Heart left ventricle (tissue), 16 donors: Measurements from ENCODE around the gene HPS3. TPM values are rescaled to one million over a fixed set of nuclear protein-coding genes. Genes with fewer than 3 reads are reported as not detected.
A peak's percentile ranks its signal among the peaks of the same experiment; 100 is the strongest.

Experiments used
- ATAC-seq, 4 donors: fragments of 200-7000 bp; cut with Tn5 transposase; one replicate each; pipeline ENCODE4 v1.9.1; 2020 to 2022; ENCODE audit warnings: moderate library complexity in 4 of 4, mild to moderate bottlenecking in 3 of 4, moderate number of reproducible peaks in 1 of 4
- DNase-seq, 5 donors: peaks; one replicate each; pipeline ENCODE4 v3.0.0-alpha.2; 2020
- H3K27ac ChIP-seq, 12 donors: fragments of 200-600 bp; sonication (generic) in 4 of 12; one replicate each; pipeline versions ENCODE4 v1.5.0 to v1.8.0; 2016 to 2022; ENCODE audit warnings: mild to moderate bottlenecking in 2 of 12
- H3K27me3 ChIP-seq, 9 donors: fragments of 200-600 bp; sonication (generic) in 2 of 9; one replicate each; pipeline versions ENCODE4 v1.5.1 to v1.8.0; 2016 to 2022; ENCODE audit warnings: mild to moderate bottlenecking in 3 of 9
- H3K36me3 ChIP-seq, 9 donors: fragments of 200-600 bp; sonication (generic) in 2 of 9; one replicate each; pipeline versions ENCODE4 v1.5.0 to v1.8.0; 2018 to 2022; ENCODE audit warnings: mild to moderate bottlenecking in 2 of 9
- H3K4me1 ChIP-seq, 12 donors: fragments of 200-600 bp; sonication (generic) in 4 of 12; one replicate each; pipeline versions ENCODE4 v1.5.0 to v1.8.0; 2016 to 2022; ENCODE audit warnings: mild to moderate bottlenecking in 3 of 12
- H3K4me3 ChIP-seq, 12 donors: fragments of 200-600 bp; sonication (generic) in 4 of 12; one replicate each; pipeline versions ENCODE4 v1.5.0 to v1.8.0; 2017 to 2022; ENCODE audit warnings: mild to moderate bottlenecking in 9 of 12, moderate library complexity in 4 of 12
- H3K9me3 ChIP-seq, 12 donors: fragments of 200-600 bp; sonication (generic) in 4 of 12; one replicate each; pipeline versions ENCODE4 v1.5.0 to v1.8.0; 2016 to 2022; ENCODE audit warnings: mild to moderate bottlenecking in 1 of 12
- POLR2A ChIP-seq, 2 donors: fragments of 450-650 bp; IDR thresholded peaks; one replicate each; pipeline ENCODE4 v1.6.1; 2017; ENCODE audit warnings: antibody characterized with exemption in 2 of 2, mild to moderate bottlenecking in 2 of 2, moderate library complexity in 2 of 2
- WGBS, 4 donors: extraction: QIAGEN DNeasy Blood & Tissue Kit in 2 of 4; methylation state at CpG; one replicate each; pipeline versions ENCODE4 v1.1.5 to v1.1.7; 2013 to 2018; 5-methylcytosine and 5-hydroxymethylcytosine counted together
- intact Hi-C, 10 donors: fragments of 100-400 bp; cut with DNase I; formaldehyde crosslinking; loops; one replicate each; pipeline versions ENCODE4 v1.11.1 to v1.14.2; 2022
- long read RNA-seq, 3 donors: library from polyadenylated mRNA; unstranded; transcript quantifications; one replicate each; pipeline ENCODE4 v2.0.0, GENCODE V29; 2020 to 2021
- polyA plus RNA-seq, 2 donors: library from polyadenylated mRNA; stranded (reverse); fragments of 200-250 nt; gene quantifications; one replicate each; pipeline ENCODE4 v1.2.3, GENCODE V29; 2013
- total RNA-seq, 9 donors: library from RNA; depleted of rRNA in 2 of 9; stranded (reverse); fragments of >200 nt in 2 of 9; fragmentation: NEBNext Ultra II Directional in 3 of 9; extraction: Animal tissue kit (Norgen Biotek cat#: 25700) in 3 of 9; gene quantifications; one replicate each; pipeline versions ENCODE4 v1.1.0 to v1.2.4, GENCODE V29; 2016 to 2023
- TF ChIP-seq, protein P1 (sequence below), 12 donors: fragments of 200-600 bp; sonication (generic) in 4 of 12; IDR thresholded peaks; one replicate each; pipeline versions ENCODE4 v1.5.0 to v1.8.0; 2018 to 2022; ENCODE audit warnings: antibody characterized with exemption in 12 of 12, mild to moderate bottlenecking in 5 of 12
- donor health status: ischemic (EF 13 %, LVEDD 7.1; RV severe dilation, severe dysfunction).
- donor health status: healthy with polysubstance abuse.
- donor health status: DM: no; HTN: yes; CAD: no.
- donor health status: DM: no; HTN: no; CAD: no.
- donor health status: ischemic (EF 25% LVEDD 6.9; RV normal size, moderate dysfunction).
- donor health status: ischemic (EF 25% LVEDD 5.7; RV mildly dilated, moderate dysfunction).
- donor health status: healthy.
- donor health status: DM: yes; HTN: yes; CAD: no.
- donor health status: ischemic (EF 35%, LVEDD 5.7; RV mildly dilated, moderate dysfunction).
- donor health status: nonischemic (EF 11% LVEDD 7.7; RV severe dilation, severe dysfunction).
- donor health status: DM: yes; HTN: yes; CAD: no.
- donor health status: PGD.
- donor health status: ischemic (EF 29% LVEDD 5.4; RV normal size, mild dysfunction).
- donor health status: nonischemic (EF 23%, LVEDD 6.1; RV moderate dilation, normal function).

The HPS3 gene, protein sequence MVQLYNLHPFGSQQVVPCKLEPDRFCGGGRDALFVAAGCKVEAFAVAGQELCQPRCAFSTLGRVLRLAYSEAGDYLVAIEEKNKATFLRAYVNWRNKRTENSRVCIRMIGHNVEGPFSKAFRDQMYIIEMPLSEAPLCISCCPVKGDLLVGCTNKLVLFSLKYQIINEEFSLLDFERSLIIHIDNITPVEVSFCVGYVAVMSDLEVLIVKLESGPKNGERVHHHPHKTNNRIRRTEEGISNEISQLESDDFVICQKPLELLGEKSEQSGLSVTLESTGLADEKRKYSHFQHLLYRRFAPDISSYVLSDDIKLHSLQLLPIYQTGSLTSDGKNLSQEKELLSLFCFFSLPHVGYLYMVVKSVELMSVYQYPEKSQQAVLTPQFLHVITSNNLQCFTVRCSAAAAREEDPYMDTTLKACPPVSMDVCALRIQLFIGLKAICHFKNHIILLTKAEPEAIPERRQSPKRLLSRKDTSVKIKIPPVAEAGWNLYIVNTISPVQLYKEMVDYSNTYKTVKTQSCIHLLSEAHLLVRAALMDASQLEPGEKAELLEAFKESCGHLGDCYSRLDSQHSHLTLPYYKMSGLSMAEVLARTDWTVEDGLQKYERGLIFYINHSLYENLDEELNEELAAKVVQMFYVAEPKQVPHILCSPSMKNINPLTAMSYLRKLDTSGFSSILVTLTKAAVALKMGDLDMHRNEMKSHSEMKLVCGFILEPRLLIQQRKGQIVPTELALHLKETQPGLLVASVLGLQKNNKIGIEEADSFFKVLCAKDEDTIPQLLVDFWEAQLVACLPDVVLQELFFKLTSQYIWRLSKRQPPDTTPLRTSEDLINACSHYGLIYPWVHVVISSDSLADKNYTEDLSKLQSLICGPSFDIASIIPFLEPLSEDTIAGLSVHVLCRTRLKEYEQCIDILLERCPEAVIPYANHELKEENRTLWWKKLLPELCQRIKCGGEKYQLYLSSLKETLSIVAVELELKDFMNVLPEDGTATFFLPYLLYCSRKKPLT
- 10 to 100 TPM in 2 of 9 donors, 1 to 10 TPM in 7; 4.4 to 15.6 (median 6.3) TPM for total RNA-seq
- 1 to 10 TPM; 3.0 to 5.4 TPM for polyA plus RNA-seq
- long read RNA-seq, donor 1, full-length matches to known transcripts = 8 of 10 reads
- long read RNA-seq, donor 1, partial matches to known transcripts = 1 of 10 reads
- long read RNA-seq, donor 1, other reads (novel, unspliced or antisense) = 1 of 10 reads
- long read RNA-seq, donor 2, full-length matches to known transcripts = 24 of 31 reads
- long read RNA-seq, donor 2, partial matches to known transcripts = 4 of 31 reads
- long read RNA-seq, donor 2, other reads (novel, unspliced or antisense) = 3 of 31 reads
- long read RNA-seq, donor 3, full-length matches to known transcripts = 19 of 24 reads
- long read RNA-seq, donor 3, partial matches to known transcripts = 1 of 24 reads
- long read RNA-seq, donor 3, other reads (novel, unspliced or antisense) = 4 of 24 reads

DNA sequence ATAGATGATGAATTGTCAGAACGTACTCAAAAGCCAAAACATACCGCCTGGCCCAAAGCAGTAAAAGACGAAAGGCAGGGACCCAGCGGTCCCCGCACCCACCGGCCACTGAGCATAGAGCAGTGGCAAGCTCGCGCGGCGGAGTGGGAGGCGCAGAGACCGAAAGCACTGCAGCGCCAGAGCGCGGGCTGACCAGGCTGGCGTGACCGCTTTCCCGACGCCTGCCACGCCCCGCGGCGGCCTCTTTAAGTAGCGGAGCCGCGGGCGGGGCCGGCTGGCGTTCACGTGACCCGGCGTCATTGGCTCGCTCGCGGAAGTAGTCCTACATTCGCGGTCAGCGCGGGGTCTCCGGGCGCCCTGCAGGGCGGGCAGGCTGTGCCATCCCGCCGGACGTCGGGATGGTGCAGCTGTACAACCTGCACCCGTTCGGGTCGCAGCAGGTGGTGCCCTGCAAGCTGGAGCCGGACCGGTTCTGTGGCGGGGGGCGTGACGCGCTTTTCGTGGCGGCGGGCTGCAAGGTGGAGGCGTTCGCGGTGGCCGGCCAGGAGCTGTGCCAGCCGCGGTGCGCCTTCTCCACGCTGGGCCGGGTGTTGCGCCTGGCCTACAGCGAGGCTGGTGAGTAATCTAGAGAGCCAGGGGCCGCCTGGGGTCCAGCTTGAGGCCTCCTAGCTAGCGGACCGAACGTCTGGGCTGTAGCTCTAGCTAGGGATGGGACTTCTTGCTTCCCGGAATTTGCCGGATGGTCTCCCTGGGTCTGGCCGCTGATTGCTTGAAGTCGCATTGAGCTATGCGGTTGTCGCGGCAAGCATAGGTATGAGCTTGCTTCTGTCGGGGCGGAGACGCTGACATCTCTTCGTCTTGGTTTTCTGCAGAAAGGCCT lies at the start of gene HPS3:
Gene HPS3, plus strand, starts transcription at position 313 of the 880 bp plus-strand sequence. Its CDS starts 86 bp downstream, at position 399.
- intact Hi-C loops = loop anchor here in 6 of 10 donors (2.0 to 10.0 kb wide), 2 partner anchors 143 to 355 kb away; no protein-coding TSS in a partner anchor
- H3K4me1 ChIP-seq = peaks cover 0 to 43% (median 22%) of the 10 kb centered on the region in 12 donors
- no peaks in the 10 kb centered on the region for H3K36me3 ChIP-seq
- WGBS, 4 donors = 0 to 2% (median 1%) methylated on average over 67 to 84 of the region's 84 CpGs
- peak; percentile 93 to 96 (median 93) for DNase-seq
- peak within 1 kb of the TSS; percentile 51 to 91 (median 76) for H3K27ac ChIP-seq
- peak within 1 kb of the TSS; percentile 65 to 99 (median 92) for H3K4me3 ChIP-seq
- H3K9me3 ChIP-seq = no peaks in the 10 kb centered on the region
- peak; percentile 98 to 100 (median 100) for ATAC-seq
- no peaks in the 10 kb centered on the region for H3K27me3 ChIP-seq
- TF ChIP-seq POLR2A (IDR thresholded peaks at IDR 0.05) = peak; percentile 48 to 97
- TF ChIP-seq, protein P1, sequence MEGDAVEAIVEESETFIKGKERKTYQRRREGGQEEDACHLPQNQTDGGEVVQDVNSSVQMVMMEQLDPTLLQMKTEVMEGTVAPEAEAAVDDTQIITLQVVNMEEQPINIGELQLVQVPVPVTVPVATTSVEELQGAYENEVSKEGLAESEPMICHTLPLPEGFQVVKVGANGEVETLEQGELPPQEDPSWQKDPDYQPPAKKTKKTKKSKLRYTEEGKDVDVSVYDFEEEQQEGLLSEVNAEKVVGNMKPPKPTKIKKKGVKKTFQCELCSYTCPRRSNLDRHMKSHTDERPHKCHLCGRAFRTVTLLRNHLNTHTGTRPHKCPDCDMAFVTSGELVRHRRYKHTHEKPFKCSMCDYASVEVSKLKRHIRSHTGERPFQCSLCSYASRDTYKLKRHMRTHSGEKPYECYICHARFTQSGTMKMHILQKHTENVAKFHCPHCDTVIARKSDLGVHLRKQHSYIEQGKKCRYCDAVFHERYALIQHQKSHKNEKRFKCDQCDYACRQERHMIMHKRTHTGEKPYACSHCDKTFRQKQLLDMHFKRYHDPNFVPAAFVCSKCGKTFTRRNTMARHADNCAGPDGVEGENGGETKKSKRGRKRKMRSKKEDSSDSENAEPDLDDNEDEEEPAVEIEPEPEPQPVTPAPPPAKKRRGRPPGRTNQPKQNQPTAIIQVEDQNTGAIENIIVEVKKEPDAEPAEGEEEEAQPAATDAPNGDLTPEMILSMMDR (IDR thresholded peaks at IDR 0.05) = peak in 2 of 12 donors; percentile 19 to 27

DNA sequence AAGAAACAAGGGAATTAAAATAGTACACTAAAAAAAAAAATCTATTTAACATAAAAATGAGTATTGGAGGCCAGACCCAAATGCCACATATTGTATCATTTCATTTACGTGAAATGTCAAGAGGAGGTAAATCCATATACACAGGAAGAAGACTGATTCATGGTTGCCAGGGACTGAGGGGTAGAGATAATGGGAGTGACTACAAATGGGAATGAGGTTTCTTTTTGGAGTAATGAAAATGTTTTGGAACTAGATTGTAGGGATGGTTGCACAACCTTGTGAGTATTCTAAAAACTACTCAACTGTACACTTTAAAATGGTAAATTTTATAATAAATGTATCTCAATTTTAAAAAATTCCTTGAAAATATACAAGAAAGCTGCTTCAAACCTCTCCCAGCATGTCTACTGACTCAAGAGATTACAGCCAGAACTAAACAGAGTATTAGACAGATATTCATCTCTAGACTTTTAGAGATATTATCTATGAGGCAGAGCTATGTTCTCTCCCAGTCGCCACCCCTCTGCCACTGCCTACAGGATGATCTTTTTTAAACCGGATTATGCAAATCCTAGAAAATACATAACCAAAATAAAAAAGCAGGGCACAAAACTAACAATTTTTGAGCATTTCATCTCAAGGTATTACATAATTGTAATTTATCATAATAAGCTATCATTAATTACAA lies 49.3 kb upstream of the HPS3 start:
- no peaks in the 10 kb centered on the region for H3K27me3 ChIP-seq
- H3K27ac ChIP-seq = no peak overlapping the region
- H3K4me1 ChIP-seq = peaks cover 0 to 12% (median 4%) of the 10 kb centered on the region in 12 donors
- H3K36me3 ChIP-seq = peaks cover 0 to 46% (median 12%) of the 10 kb centered on the region in 9 donors
- 95 to 96% (median 96%) methylated on average over 3 of the region's 3 CpGs for WGBS, 4 donors
- DNase-seq = no peak
- H3K9me3 ChIP-seq = no peaks in the 10 kb centered on the region
- TF ChIP-seq POLR2A (IDR thresholded peaks at IDR 0.05) = no peak
- TF ChIP-seq, protein P1 (IDR thresholded peaks at IDR 0.05) = no peak
- no peak overlapping the region for H3K4me3 ChIP-seq
- no peak for ATAC-seq
- intact Hi-C loops = loop anchor here in 2 of 10 donors (10.0 kb wide), 2 partner anchors 85 to 125 kb away; partner anchors contain the start of gene GYG1 (in 2 of the 2)

DNA sequence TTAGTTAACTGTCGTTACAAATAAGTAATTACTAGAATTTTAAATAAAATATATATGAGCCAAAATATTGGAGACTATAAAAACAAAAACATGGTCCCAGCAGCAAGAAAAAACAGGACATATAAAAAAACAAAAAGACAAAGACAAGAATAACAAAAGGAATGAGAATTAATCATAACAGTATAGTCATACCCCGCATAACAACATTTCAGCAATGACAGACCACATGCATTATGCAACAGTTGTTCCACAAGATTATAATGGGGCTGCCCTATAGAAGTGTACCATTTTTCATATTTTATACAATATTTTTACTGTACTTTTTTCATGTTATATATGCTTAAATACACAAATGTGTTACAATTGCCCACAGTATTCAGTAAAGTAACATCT lies 48.7 kb upstream of the HPS3 start:
- Histone ChIP-seq H3K4me3 (no peak overlapping the region), H3K4me1 (peaks cover 0 to 17% (median 8%) of the 10 kb centered on the region in 12 donors), H3K27me3 (no peaks in the 10 kb centered on the region), H3K36me3 (peaks cover 0 to 40% (median 6%) of the 10 kb centered on the region in 9 donors), H3K27ac (no peak overlapping the region), H3K9me3 (no peaks in the 10 kb centered on the region)
- WGBS, 4 donors = 68 to 98% (median 82%) methylated on average over 2 of the region's 2 CpGs
- DNase-seq (no peak), ATAC-seq (no peak)
- TF ChIP-seq POLR2A (IDR thresholded peaks at IDR 0.05) = no peak
- TF ChIP-seq, protein P1 (IDR thresholded peaks at IDR 0.05) = no peak
- intact Hi-C loops = loop anchor here in 2 of 10 donors (10.0 kb wide), 2 partner anchors 86 to 126 kb away; partner anchors contain the start of gene GYG1 (in 2 of the 2)
